ENCODE measurements around the gene AACS. TPM values are rescaled to one million over a fixed set of nuclear protein-coding genes. Genes with fewer than 3 reads are reported as not detected.

The AACS gene
- polyA plus RNA-seq, 1 donor, result 19.1 TPM

DNA sequence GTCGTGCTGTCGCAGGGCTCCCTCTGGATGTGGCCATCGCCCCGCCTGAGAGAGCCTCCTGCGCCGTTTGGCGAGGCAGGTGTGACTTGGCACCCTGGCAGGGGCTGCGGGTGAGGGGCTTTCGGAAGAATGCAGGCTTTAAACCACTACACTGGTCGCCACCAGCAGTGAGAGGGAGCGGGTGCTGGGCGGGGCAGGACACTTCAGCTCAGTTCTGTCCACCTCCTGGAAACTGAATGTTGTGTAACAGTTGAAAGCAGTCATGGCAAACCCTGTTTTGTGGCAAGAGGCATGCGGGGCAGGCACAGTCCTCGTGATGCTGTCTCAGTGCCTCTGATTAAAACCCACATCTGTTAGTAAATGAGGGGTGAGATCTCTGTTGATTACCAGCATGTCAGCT is 55.9 kb downstream of the AACS start:
- DNase-seq, result no peak
- no CpG with 5 or more reads among the region's 14 CpGs for WGBS (ENCODE audit: insufficient coverage, low lambda C conversion rate)
- H3K36me3 ChIP-seq (ENCODE audit: control insufficient read depth, insufficient read depth, low read length), result peaks cover 19% of the 10 kb centered on the region
- H3K9me3 ChIP-seq (ENCODE audit: control insufficient read depth, low read depth, low read length), result peaks cover 3% of the 10 kb centered on the region
- H3K27ac ChIP-seq (ENCODE audit: low read length), result no peak overlapping the region
- no peak overlapping the region for H3K4me3 ChIP-seq (ENCODE audit: low read length)
- H3K27me3 ChIP-seq (ENCODE audit: control insufficient read depth, insufficient read depth, low read length), result no peaks in the 10 kb centered on the region
- H3K4me1 ChIP-seq (ENCODE audit: control insufficient read depth, insufficient read depth, low read length), result peaks cover 8% of the 10 kb centered on the region

GRCh38 chr12:125122668-125123067 is 57.4 kb downstream of the AACS start:
- H3K9me3 ChIP-seq (ENCODE audit: control insufficient read depth, low read depth, low read length), result peaks cover 3% of the 10 kb centered on the region
- no peak for DNase-seq
- no peak overlapping the region for H3K27ac ChIP-seq (ENCODE audit: low read length)
- H3K4me3 ChIP-seq (ENCODE audit: low read length), result no peak overlapping the region
- no CpG with 5 or more reads among the region's 14 CpGs for WGBS (ENCODE audit: insufficient coverage, low lambda C conversion rate)
- peaks cover 8% of the 10 kb centered on the region for H3K4me1 ChIP-seq (ENCODE audit: control insufficient read depth, insufficient read depth, low read length)
- H3K36me3 ChIP-seq (ENCODE audit: control insufficient read depth, insufficient read depth, low read length), result peaks cover 15% of the 10 kb centered on the region
- no peaks in the 10 kb centered on the region for H3K27me3 ChIP-seq (ENCODE audit: control insufficient read depth, insufficient read depth, low read length)

GRCh38 chr12:125124320-125124966 is 59.2 kb downstream of the AACS start:
- Histone ChIP-seq H3K36me3 (ENCODE audit: control insufficient read depth, insufficient read depth, low read length) (peaks cover 11% of the 10 kb centered on the region), H3K27me3 (ENCODE audit: control insufficient read depth, insufficient read depth, low read length) (no peaks in the 10 kb centered on the region), H3K4me3 (ENCODE audit: low read length) (no peak overlapping the region), H3K4me1 (ENCODE audit: control insufficient read depth, insufficient read depth, low read length) (peaks cover 8% of the 10 kb centered on the region), H3K9me3 (ENCODE audit: control insufficient read depth, low read depth, low read length) (no peaks in the 10 kb centered on the region), H3K27ac (ENCODE audit: low read length) (peak overlapping the region; percentile 55)
- 47% methylated on average over 3 of the region's 11 CpGs for WGBS (ENCODE audit: insufficient coverage, low lambda C conversion rate)
- DNase-seq, result peak; percentile 48 to 70

GRCh38 chr12:125125271-125125670 is 60.0 kb downstream of the AACS start:
- DNase-seq, result no peak
- peaks cover 8% of the 10 kb centered on the region for H3K36me3 ChIP-seq (ENCODE audit: control insufficient read depth, insufficient read depth, low read length)
- H3K27ac ChIP-seq (ENCODE audit: low read length), result no peak overlapping the region
- no peak overlapping the region for H3K4me3 ChIP-seq (ENCODE audit: low read length)
- WGBS (ENCODE audit: insufficient coverage, low lambda C conversion rate), result no CpG with 5 or more reads among the region's 4 CpGs
- H3K4me1 ChIP-seq (ENCODE audit: control insufficient read depth, insufficient read depth, low read length), result peaks cover 8% of the 10 kb centered on the region
- H3K9me3 ChIP-seq (ENCODE audit: control insufficient read depth, low read depth, low read length), result no peaks in the 10 kb centered on the region
- no peaks in the 10 kb centered on the region for H3K27me3 ChIP-seq (ENCODE audit: control insufficient read depth, insufficient read depth, low read length)

GRCh38 chr12:125128439-125129178 is 63.4 kb downstream of the AACS start:
- Histone ChIP-seq H3K4me1 (ENCODE audit: control insufficient read depth, insufficient read depth, low read length) (peaks cover 8% of the 10 kb centered on the region), H3K4me3 (ENCODE audit: low read length) (no peak overlapping the region), H3K9me3 (ENCODE audit: control insufficient read depth, low read depth, low read length) (no peaks in the 10 kb centered on the region), H3K27me3 (ENCODE audit: control insufficient read depth, insufficient read depth, low read length) (no peaks in the 10 kb centered on the region), H3K36me3 (ENCODE audit: control insufficient read depth, insufficient read depth, low read length) (peaks cover 12% of the 10 kb centered on the region), H3K27ac (ENCODE audit: low read length) (no peak overlapping the region)
- WGBS (ENCODE audit: insufficient coverage, low lambda C conversion rate), result 100% methylated on average over 1 of the region's 18 CpGs
- DNase-seq, result no peak

GRCh38 chr12:125129179-125129571 is 63.9 kb downstream of the AACS start:
- no peaks in the 10 kb centered on the region for H3K9me3 ChIP-seq (ENCODE audit: control insufficient read depth, low read depth, low read length)
- H3K27ac ChIP-seq (ENCODE audit: low read length), result no peak overlapping the region
- H3K27me3 ChIP-seq (ENCODE audit: control insufficient read depth, insufficient read depth, low read length), result no peaks in the 10 kb centered on the region
- no peak for DNase-seq
- H3K36me3 ChIP-seq (ENCODE audit: control insufficient read depth, insufficient read depth, low read length), result peaks cover 17% of the 10 kb centered on the region
- WGBS (ENCODE audit: insufficient coverage, low lambda C conversion rate), result no CpG with 5 or more reads among the region's 10 CpGs
- H3K4me3 ChIP-seq (ENCODE audit: low read length), result no peak overlapping the region
- peaks cover 6% of the 10 kb centered on the region for H3K4me1 ChIP-seq (ENCODE audit: control insufficient read depth, insufficient read depth, low read length)

DNA sequence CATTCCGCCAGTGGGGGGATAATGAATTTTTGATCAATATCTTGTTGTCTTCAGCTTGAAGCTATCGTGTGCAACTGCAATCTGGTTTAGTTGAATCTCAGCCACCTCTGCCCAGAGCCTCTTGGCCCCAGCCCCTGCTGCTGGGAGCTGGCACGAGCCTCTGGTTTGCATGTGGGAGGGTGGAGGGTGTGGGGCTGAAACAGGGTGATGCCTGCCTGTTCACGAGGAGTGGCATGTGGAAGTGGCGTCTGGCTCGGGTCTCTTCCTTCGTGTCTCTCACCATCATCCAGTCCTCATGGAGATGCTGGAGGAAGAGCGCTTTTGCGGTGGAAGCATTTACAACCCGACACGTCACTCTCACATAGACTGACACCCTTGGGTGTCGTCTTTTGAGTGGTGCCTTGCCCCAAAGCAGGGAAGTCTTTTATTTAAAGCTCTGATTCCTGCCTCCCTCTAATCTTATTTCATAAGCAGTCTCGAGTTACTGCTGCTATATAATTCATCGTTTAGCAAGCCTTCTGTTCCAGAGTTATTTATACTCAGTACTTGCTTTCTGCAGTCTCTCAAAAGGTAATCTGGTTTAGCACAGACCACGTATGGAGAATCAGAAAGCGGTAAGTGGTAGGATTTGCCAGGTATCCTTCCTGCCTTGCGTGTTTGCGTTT is 64.5 kb downstream of the AACS start:
- no peak overlapping the region for H3K4me3 ChIP-seq (ENCODE audit: low read length)
- H3K27me3 ChIP-seq (ENCODE audit: control insufficient read depth, insufficient read depth, low read length), result no peaks in the 10 kb centered on the region
- H3K9me3 ChIP-seq (ENCODE audit: control insufficient read depth, low read depth, low read length), result no peaks in the 10 kb centered on the region
- no peak overlapping the region for H3K27ac ChIP-seq (ENCODE audit: low read length)
- DNase-seq, result no peak
- peaks cover 4% of the 10 kb centered on the region for H3K4me1 ChIP-seq (ENCODE audit: control insufficient read depth, insufficient read depth, low read length)
- peaks cover 20% of the 10 kb centered on the region for H3K36me3 ChIP-seq (ENCODE audit: control insufficient read depth, insufficient read depth, low read length)
- WGBS (ENCODE audit: insufficient coverage, low lambda C conversion rate), result 91% methylated on average over 6 of the region's 18 CpGs

GRCh38 chr12:125131958-125132357 is 66.7 kb downstream of the AACS start:
- H3K27me3 ChIP-seq (ENCODE audit: control insufficient read depth, insufficient read depth, low read length), result no peaks in the 10 kb centered on the region
- DNase-seq, result no peak
- peaks cover 25% of the 10 kb centered on the region for H3K36me3 ChIP-seq (ENCODE audit: control insufficient read depth, insufficient read depth, low read length)

GRCh38 chr12:125132698-125133400 is 67.6 kb downstream of the AACS start:
- Histone ChIP-seq H3K27me3 (ENCODE audit: control insufficient read depth, insufficient read depth, low read length) (no peaks in the 10 kb centered on the region), H3K9me3 (ENCODE audit: control insufficient read depth, low read depth, low read length) (no peaks in the 10 kb centered on the region), H3K4me3 (ENCODE audit: low read length) (no peak overlapping the region), H3K27ac (ENCODE audit: low read length) (no peak overlapping the region), H3K36me3 (ENCODE audit: control insufficient read depth, insufficient read depth, low read length) (peaks cover 28% of the 10 kb centered on the region), H3K4me1 (ENCODE audit: control insufficient read depth, insufficient read depth, low read length) (no peaks in the 10 kb centered on the region)
- 100% methylated on average over 1 of the region's 16 CpGs for WGBS (ENCODE audit: insufficient coverage, low lambda C conversion rate)
- DNase-seq, result no peak

More at GRCh38 chr12:125131958-125132357, 66.7 kb downstream of the AACS start:
- no peaks in the 10 kb centered on the region for H3K9me3 ChIP-seq (ENCODE audit: control insufficient read depth, low read depth, low read length)
- H3K4me1 ChIP-seq (ENCODE audit: control insufficient read depth, insufficient read depth, low read length), result no peaks in the 10 kb centered on the region
- 60% methylated on average over 1 of the region's 8 CpGs for WGBS (ENCODE audit: insufficient coverage, low lambda C conversion rate)
- H3K4me3 ChIP-seq (ENCODE audit: low read length), result no peak overlapping the region
- H3K27ac ChIP-seq (ENCODE audit: low read length), result no peak overlapping the region

GRCh38 chr12:125133616-125134015 is 68.4 kb downstream of the AACS start:
- Histone ChIP-seq H3K27ac (ENCODE audit: low read length) (no peak overlapping the region), H3K36me3 (ENCODE audit: control insufficient read depth, insufficient read depth, low read length) (peaks cover 28% of the 10 kb centered on the region)
- no CpG with 5 or more reads among the region's 12 CpGs for WGBS (ENCODE audit: insufficient coverage, low lambda C conversion rate)

More at GRCh38 chr12:125133616-125134015, 68.4 kb downstream of the AACS start:
- H3K9me3 ChIP-seq (ENCODE audit: control insufficient read depth, low read depth, low read length), result no peaks in the 10 kb centered on the region
- DNase-seq, result no peak
- no peaks in the 10 kb centered on the region for H3K27me3 ChIP-seq (ENCODE audit: control insufficient read depth, insufficient read depth, low read length)
- no peaks in the 10 kb centered on the region for H3K4me1 ChIP-seq (ENCODE audit: control insufficient read depth, insufficient read depth, low read length)
- H3K4me3 ChIP-seq (ENCODE audit: low read length), result no peak overlapping the region
